Measurements from ENCODE around the gene ARL5B. TPM values are rescaled to one million over a fixed set of nuclear protein-coding genes. Genes with fewer than 3 reads are reported as not detected.

ARL5B gene
- total RNA-seq, 2 donors from 2014 or later: 44.8 to 55.4 TPM

DNA sequence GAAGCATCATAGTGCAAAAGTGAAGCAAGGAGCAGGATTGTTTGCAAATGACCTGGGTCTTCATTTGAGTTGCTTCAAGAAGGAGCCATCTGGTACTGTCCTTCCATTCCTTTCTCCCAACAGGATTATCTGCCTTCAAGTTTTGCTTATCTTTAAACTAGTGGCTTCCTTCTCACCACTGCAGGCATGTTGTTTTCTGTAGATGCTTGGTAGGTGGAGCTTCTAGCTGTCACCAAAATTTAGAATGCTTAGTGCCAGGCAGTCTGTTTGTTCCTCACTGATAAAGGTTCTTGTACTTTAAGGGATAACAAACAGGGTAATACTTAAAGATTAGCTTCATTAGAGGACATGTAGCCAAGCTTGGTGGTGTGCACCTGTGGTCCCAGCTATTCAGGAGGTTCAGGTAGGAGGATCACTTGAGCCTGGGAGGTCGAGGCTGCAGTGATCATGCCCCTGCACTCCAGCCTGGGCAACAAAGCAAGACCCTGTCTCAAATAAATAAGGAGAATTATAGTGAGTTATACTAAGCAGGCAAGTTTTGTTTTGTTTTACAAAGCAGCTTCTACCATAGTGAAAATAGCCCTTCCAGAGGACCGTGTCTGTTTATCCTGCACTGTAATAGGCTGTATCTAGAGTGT, 5.7 kb downstream of the ARL5B start:
- Histone ChIP-seq H3K36me3 (ENCODE audit: control insufficient read depth, insufficient read depth, low read length) (peaks cover 51% of the 10 kb centered on the region), H3K27me3 (ENCODE audit: control insufficient read depth, insufficient read depth, low read length, poor library complexity, severe bottlenecking) (no peaks in the 10 kb centered on the region), H3K9me3 (ENCODE audit: control insufficient read depth, low read length) (peaks cover 7% of the 10 kb centered on the region), H3K9ac (ENCODE audit: extremely low read depth, low read length, poor library complexity, severe bottlenecking) (no peak overlapping the region), H3K4me3 (ENCODE audit: low read length) (no peak overlapping the region), H3K27ac (ENCODE audit: low read depth, low read length) (no peak overlapping the region), H3K4me1 (ENCODE audit: control insufficient read depth, insufficient read depth, low read length) (peaks cover 4% of the 10 kb centered on the region)
- H3K36me3 Mint-ChIP-seq (ENCODE audit: low read depth): peaks cover 37% of the 10 kb centered on the region
- H3K27me3 Mint-ChIP-seq (ENCODE audit: insufficient read depth): no peaks in the 10 kb centered on the region
- WGBS, 2 experiments (ENCODE audit: insufficient coverage in 1 of 2, insufficient read length in 1 of 2): 91 to 100% methylated on average over 1 to 2 of the region's 2 CpGs
- no peak overlapping the region for H3K4me3 Mint-ChIP-seq
- TF ChIP-seq, protein P1, sequence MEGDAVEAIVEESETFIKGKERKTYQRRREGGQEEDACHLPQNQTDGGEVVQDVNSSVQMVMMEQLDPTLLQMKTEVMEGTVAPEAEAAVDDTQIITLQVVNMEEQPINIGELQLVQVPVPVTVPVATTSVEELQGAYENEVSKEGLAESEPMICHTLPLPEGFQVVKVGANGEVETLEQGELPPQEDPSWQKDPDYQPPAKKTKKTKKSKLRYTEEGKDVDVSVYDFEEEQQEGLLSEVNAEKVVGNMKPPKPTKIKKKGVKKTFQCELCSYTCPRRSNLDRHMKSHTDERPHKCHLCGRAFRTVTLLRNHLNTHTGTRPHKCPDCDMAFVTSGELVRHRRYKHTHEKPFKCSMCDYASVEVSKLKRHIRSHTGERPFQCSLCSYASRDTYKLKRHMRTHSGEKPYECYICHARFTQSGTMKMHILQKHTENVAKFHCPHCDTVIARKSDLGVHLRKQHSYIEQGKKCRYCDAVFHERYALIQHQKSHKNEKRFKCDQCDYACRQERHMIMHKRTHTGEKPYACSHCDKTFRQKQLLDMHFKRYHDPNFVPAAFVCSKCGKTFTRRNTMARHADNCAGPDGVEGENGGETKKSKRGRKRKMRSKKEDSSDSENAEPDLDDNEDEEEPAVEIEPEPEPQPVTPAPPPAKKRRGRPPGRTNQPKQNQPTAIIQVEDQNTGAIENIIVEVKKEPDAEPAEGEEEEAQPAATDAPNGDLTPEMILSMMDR (conservative IDR thresholded peaks at IDR 0.05): no peak
- H3K4me1 Mint-ChIP-seq: peaks cover 49% of the 10 kb centered on the region
- H3K9me3 Mint-ChIP-seq: no peaks in the 10 kb centered on the region
- no peak overlapping the region for H3K27ac Mint-ChIP-seq
- no peak for DNase-seq

- Mint-ChIP-seq H3K27ac (peak overlapping the region; percentile 34), H3K27me3 (ENCODE audit: insufficient read depth) (no peaks in the 10 kb centered on the region), H3K4me3 (no peak overlapping the region), H3K36me3 (ENCODE audit: low read depth) (peaks cover 46% of the 10 kb centered on the region), H3K4me1 (peaks cover 43% of the 10 kb centered on the region), H3K9me3 (no peaks in the 10 kb centered on the region)
- H3K9ac ChIP-seq (ENCODE audit: extremely low read depth, low read length, poor library complexity, severe bottlenecking): no peak overlapping the region
- H3K27me3 ChIP-seq (ENCODE audit: control insufficient read depth, insufficient read depth, low read length, poor library complexity, severe bottlenecking): no peaks in the 10 kb centered on the region
- no peak overlapping the region for H3K27ac ChIP-seq (ENCODE audit: low read depth, low read length)
- peaks cover 7% of the 10 kb centered on the region for H3K9me3 ChIP-seq (ENCODE audit: control insufficient read depth, low read length)
- H3K4me3 ChIP-seq (ENCODE audit: low read length): peak overlapping the region; percentile 32
- H3K36me3 ChIP-seq (ENCODE audit: control insufficient read depth, insufficient read depth, low read length): peaks cover 59% of the 10 kb centered on the region
- H3K4me1 ChIP-seq (ENCODE audit: control insufficient read depth, insufficient read depth, low read length): peaks cover 4% of the 10 kb centered on the region
- WGBS, 2 experiments (ENCODE audit: insufficient coverage in 1 of 2, insufficient read length in 1 of 2): 72 to 74% methylated on average over 3 of the region's 3 CpGs
- no peak for DNase-seq
- TF ChIP-seq, protein P1 (conservative IDR thresholded peaks at IDR 0.05): no peak
Observed at GRCh38 chr10:18665815-18666558, 6.8 kb downstream of the ARL5B start.

- TF ChIP-seq, protein P1 (conservative IDR thresholded peaks at IDR 0.05): no peak
- Mint-ChIP-seq H3K4me3 (no peak overlapping the region), H3K27me3 (ENCODE audit: insufficient read depth) (no peaks in the 10 kb centered on the region), H3K27ac (peak overlapping the region; percentile 44), H3K4me1 (peaks cover 35% of the 10 kb centered on the region), H3K9me3 (no peaks in the 10 kb centered on the region), H3K36me3 (ENCODE audit: low read depth) (peaks cover 51% of the 10 kb centered on the region)
- Histone ChIP-seq H3K4me1 (ENCODE audit: control insufficient read depth, insufficient read depth, low read length) (peaks cover 4% of the 10 kb centered on the region), H3K9me3 (ENCODE audit: control insufficient read depth, low read length) (peaks cover 7% of the 10 kb centered on the region), H3K27me3 (ENCODE audit: control insufficient read depth, insufficient read depth, low read length, poor library complexity, severe bottlenecking) (no peaks in the 10 kb centered on the region), H3K4me3 (ENCODE audit: low read length) (peak overlapping the region; percentile 6), H3K9ac (ENCODE audit: extremely low read depth, low read length, poor library complexity, severe bottlenecking) (no peak overlapping the region), H3K36me3 (ENCODE audit: control insufficient read depth, insufficient read depth, low read length) (peaks cover 60% of the 10 kb centered on the region), H3K27ac (ENCODE audit: low read depth, low read length) (peak overlapping the region; percentile 48)
- DNase-seq: no peak
- WGBS, 2 experiments (ENCODE audit: insufficient coverage in 1 of 2, insufficient read length in 1 of 2): no CpG with 5 or more reads among the region's 2 CpGs
Observed at GRCh38 chr10:18666810-18667209, 7.6 kb downstream of the ARL5B start.

All from endodermal cell (in vitro differentiated cells).